ENCODE results near the gene TBC1D22B. TPM values are rescaled to one million over a fixed set of nuclear protein-coding genes. Genes with fewer than 3 reads are reported as not detected.

Gene TBC1D22B
- total RNA-seq, 1 experiment from 2014 or later = 13.5 TPM

- no peaks in the 10 kb centered on the region for H3K9me3 ChIP-seq (ENCODE audit: low read depth, low read length, poor library complexity, severe bottlenecking)
- H3K27ac ChIP-seq (ENCODE audit: low read depth, low read length, poor library complexity, severe bottlenecking) = no peak overlapping the region
- CTCF ChIA-PET = no interaction called here
- no TSS peak for BruUV-seq (replicated peaks)
- POLR2A ChIA-PET (ENCODE audit: low non-redundant PET) = no interaction called here
- no peaks in the 10 kb centered on the region for H3K27me3 ChIP-seq (replicated peaks; ENCODE audit: insufficient read depth, low read depth, low read length, poor library complexity)
- no peak for DNase-seq (ENCODE audit: low spot score)
- H3K4me3 ChIP-seq (ENCODE audit: low read depth, low read length, poor library complexity, severe bottlenecking) = no peak overlapping the region
- intact Hi-C loops (cut with micrococcal nuclease; ENCODE audit: unreplicated experiment) = no loop called here
- no peaks in the 10 kb centered on the region for H3K36me3 ChIP-seq (ENCODE audit: insufficient read depth, low read length, poor library complexity, severe bottlenecking)
- TF ChIP-seq CTCF (conservative IDR thresholded peaks at IDR 0.05; ENCODE audit: low read depth, low read length) (no peak), EZH2 (IDR thresholded peaks at IDR 0.05; ENCODE audit: borderline replicate concordance, low read depth, low read length, poor library complexity, severe bottlenecking) (no peak)
- peaks cover 9% of the 10 kb centered on the region for H3K4me1 ChIP-seq (ENCODE audit: insufficient read depth, low read length, poor library complexity, severe bottlenecking)
Measured at GRCh38 chr6:37241131-37241530, 16.4 kb upstream of the TBC1D22B start.

- intact Hi-C loops (cut with micrococcal nuclease; ENCODE audit: unreplicated experiment) = no loop called here
- no peak for DNase-seq (ENCODE audit: low spot score)
- Histone ChIP-seq H3K4me1 (ENCODE audit: insufficient read depth, low read length, poor library complexity, severe bottlenecking) (peaks cover 9% of the 10 kb centered on the region), H3K9me3 (ENCODE audit: low read depth, low read length, poor library complexity, severe bottlenecking) (no peaks in the 10 kb centered on the region), H3K27ac (ENCODE audit: low read depth, low read length, poor library complexity, severe bottlenecking) (no peak overlapping the region), H3K4me3 (ENCODE audit: low read depth, low read length, poor library complexity, severe bottlenecking) (no peak overlapping the region), H3K27me3 (replicated peaks; ENCODE audit: insufficient read depth, low read depth, low read length, poor library complexity) (no peaks in the 10 kb centered on the region), H3K36me3 (ENCODE audit: insufficient read depth, low read length, poor library complexity, severe bottlenecking) (no peaks in the 10 kb centered on the region)
- POLR2A ChIA-PET (ENCODE audit: low non-redundant PET) = no interaction called here
- CTCF ChIA-PET = interaction anchor here (0.6 kb wide), 1 partner anchor 21 kb away, joined by 8 read pairs; no protein-coding TSS in a partner anchor
- BruUV-seq (replicated peaks) = no TSS peak
- TF ChIP-seq CTCF (conservative IDR thresholded peaks at IDR 0.05; ENCODE audit: low read depth, low read length) (no peak), EZH2 (IDR thresholded peaks at IDR 0.05; ENCODE audit: borderline replicate concordance, low read depth, low read length, poor library complexity, severe bottlenecking) (no peak)
Measured at GRCh38 chr6:37241775-37242428, 15.7 kb upstream of the TBC1D22B start.

GRCh38 chr6:37242429-37243052 lies 15.0 kb upstream of the TBC1D22B start:
- intact Hi-C loops (cut with micrococcal nuclease; ENCODE audit: unreplicated experiment) = no loop called here
- Histone ChIP-seq H3K36me3 (ENCODE audit: insufficient read depth, low read length, poor library complexity, severe bottlenecking) (no peaks in the 10 kb centered on the region), H3K4me1 (ENCODE audit: insufficient read depth, low read length, poor library complexity, severe bottlenecking) (peaks cover 9% of the 10 kb centered on the region), H3K27ac (ENCODE audit: low read depth, low read length, poor library complexity, severe bottlenecking) (no peak overlapping the region), H3K27me3 (replicated peaks; ENCODE audit: insufficient read depth, low read depth, low read length, poor library complexity) (no peaks in the 10 kb centered on the region), H3K9me3 (ENCODE audit: low read depth, low read length, poor library complexity, severe bottlenecking) (no peaks in the 10 kb centered on the region), H3K4me3 (ENCODE audit: low read depth, low read length, poor library complexity, severe bottlenecking) (no peak overlapping the region)
- POLR2A ChIA-PET (ENCODE audit: low non-redundant PET) = no interaction called here
- no peak for TF ChIP-seq EZH2 (IDR thresholded peaks at IDR 0.05; ENCODE audit: borderline replicate concordance, low read depth, low read length, poor library complexity, severe bottlenecking)
- TF ChIP-seq CTCF (conservative IDR thresholded peaks at IDR 0.05; ENCODE audit: low read depth, low read length) = no peak
- DNase-seq (ENCODE audit: low spot score) = peak; percentile 62
- CTCF ChIA-PET = interaction anchor here (0.6 kb wide), 2 partner anchors 21 to 1473 kb away, joined by 8 read pairs; no protein-coding TSS in a partner anchor
- no TSS peak for BruUV-seq (replicated peaks)

Measured in A673 (cell line).